ENCODE data around the gene EPS8.

Gene EPS8

DNA sequence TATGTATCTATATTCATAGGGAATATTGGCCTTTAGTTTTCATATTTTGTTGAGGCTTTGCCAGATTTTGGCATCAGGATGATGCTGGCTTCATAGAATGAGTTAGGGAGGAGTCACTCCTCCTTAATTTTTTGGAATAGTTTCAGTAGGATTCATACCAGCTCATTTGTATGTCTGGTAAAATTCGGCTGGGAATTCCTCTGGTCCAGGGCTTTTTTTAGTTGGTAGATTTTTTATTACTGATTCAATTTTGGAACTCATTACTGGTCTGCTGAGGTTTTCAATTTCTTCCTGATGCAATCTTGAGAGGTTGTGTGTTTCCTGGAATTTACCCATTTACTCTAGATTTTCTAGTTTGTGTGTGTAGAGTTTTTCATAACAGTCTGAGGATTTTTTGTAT lies 175.2 kb downstream of the EPS8 start:
- Histone ChIP-seq H3K27me3 (replicated peaks) (no peaks in the 10 kb centered on the region), H3K27ac (no peak overlapping the region), H3K36me3 (replicated peaks) (peaks cover 3% of the 10 kb centered on the region), H3K4me3 (ENCODE audit: low read depth, low read length) (no peak overlapping the region)
- in situ Hi-C loops (cut with HindIII; ENCODE audit: low pct_ligation_motif_present, low sequenced_read_pairs): no loop called here
- no peak for TF ChIP-seq CTCF (IDR thresholded peaks at IDR 0.05; ENCODE audit: low read depth, low read length, missing control alignments)
- no peak for DNase-seq

- no peak overlapping the region for H3K27ac ChIP-seq
- TF ChIP-seq CTCF (IDR thresholded peaks at IDR 0.05; ENCODE audit: low read depth, low read length, missing control alignments): no peak
- H3K4me3 ChIP-seq (ENCODE audit: low read depth, low read length): no peak overlapping the region
- no peaks in the 10 kb centered on the region for H3K27me3 ChIP-seq (replicated peaks)
- in situ Hi-C loops (cut with HindIII; ENCODE audit: low pct_ligation_motif_present, low sequenced_read_pairs): no loop called here
- DNase-seq: no peak
- H3K36me3 ChIP-seq (replicated peaks): no peaks in the 10 kb centered on the region
Observed at GRCh38 chr12:15608941-15609340, 180.2 kb downstream of the EPS8 start.

- in situ Hi-C loops (cut with HindIII; ENCODE audit: low pct_ligation_motif_present, low sequenced_read_pairs): no loop called here
Observed at GRCh38 chr12:15608406-15608805, 180.8 kb downstream of the EPS8 start.

DNA sequence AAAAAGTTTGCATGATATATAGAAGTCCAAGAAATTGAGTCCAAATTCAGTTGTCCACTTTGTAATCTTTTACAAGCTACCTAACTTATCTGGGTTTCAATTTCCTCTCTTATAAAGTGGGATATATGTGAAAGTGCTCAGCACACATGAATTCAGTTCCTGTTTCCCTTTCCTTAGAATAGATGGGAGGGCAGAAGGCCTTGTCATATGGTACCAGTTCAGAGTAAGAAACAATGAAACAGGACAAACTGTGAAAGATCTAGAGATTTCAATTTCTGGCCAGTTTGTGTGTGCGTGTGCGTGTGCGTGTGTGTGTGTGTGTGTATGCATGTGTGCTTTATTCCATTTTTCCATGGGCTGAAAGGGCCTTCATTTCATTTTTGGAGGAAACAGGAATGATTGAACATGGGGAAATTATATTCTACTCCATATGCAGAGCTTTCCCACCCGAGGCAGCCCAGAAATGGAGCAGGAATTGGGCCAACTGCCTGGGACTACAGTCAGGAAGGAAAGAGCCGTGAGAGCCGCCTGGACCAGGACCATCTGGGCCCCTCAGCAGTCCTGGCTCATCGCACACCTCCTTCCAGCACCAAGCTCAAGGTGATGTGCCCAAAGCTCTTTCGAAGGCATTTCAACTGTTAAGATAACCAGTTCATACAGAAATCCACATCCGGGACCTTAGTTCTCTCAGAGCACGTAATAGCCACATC lies 183.2 kb downstream of the EPS8 start:
- H3K36me3 ChIP-seq (replicated peaks): no peaks in the 10 kb centered on the region
- TF ChIP-seq CTCF (IDR thresholded peaks at IDR 0.05; ENCODE audit: low read depth, low read length, missing control alignments): no peak
- in situ Hi-C loops (cut with HindIII; ENCODE audit: low pct_ligation_motif_present, low sequenced_read_pairs): no loop called here
- no peaks in the 10 kb centered on the region for H3K27me3 ChIP-seq (replicated peaks)
- no peak overlapping the region for H3K27ac ChIP-seq
- DNase-seq: no peak
- no peak overlapping the region for H3K4me3 ChIP-seq (ENCODE audit: low read depth, low read length)

More at GRCh38 chr12:15608406-15608805, 180.8 kb downstream of the EPS8 start:
- no peak overlapping the region for H3K27ac ChIP-seq
- no peak overlapping the region for H3K4me3 ChIP-seq (ENCODE audit: low read depth, low read length)
- no peaks in the 10 kb centered on the region for H3K36me3 ChIP-seq (replicated peaks)
- DNase-seq: no peak
- no peaks in the 10 kb centered on the region for H3K27me3 ChIP-seq (replicated peaks)
- TF ChIP-seq CTCF (IDR thresholded peaks at IDR 0.05; ENCODE audit: low read depth, low read length, missing control alignments): no peak

DNA sequence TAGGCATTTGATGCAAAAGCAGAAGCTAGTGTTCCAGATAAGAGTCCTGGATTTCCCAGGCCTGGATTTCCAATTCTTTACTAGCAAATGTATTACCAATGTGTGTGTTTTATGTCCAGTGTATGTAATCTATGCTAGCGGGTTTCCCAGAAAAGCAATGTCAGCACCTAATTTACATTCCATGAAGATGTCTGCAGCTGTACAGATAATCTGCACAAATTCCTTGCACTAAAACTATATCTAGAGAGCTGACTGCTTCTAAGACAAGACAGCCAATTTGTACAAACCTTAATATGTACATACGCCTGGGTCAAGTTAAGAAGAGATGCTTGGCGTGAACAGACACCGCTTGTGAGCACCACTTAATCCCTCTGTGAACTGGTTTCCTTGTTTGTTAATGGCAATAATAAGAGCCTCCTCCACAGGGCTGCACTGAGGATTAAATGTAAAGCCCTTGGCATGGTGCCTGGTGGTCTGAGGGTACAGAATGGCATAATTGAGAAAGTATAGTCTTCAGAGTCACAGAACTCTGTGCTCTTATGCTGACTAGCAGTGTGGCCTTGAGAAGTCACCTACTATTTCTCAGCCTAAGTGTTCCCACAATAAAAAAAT lies 185.6 kb downstream of the EPS8 start:
- Histone ChIP-seq H3K27me3 (replicated peaks) (no peaks in the 10 kb centered on the region), H3K4me3 (ENCODE audit: low read depth, low read length) (no peak overlapping the region), H3K27ac (no peak overlapping the region), H3K36me3 (replicated peaks) (no peaks in the 10 kb centered on the region)
- TF ChIP-seq CTCF (IDR thresholded peaks at IDR 0.05; ENCODE audit: low read depth, low read length, missing control alignments): no peak
- in situ Hi-C loops (cut with HindIII; ENCODE audit: low pct_ligation_motif_present, low sequenced_read_pairs): no loop called here
- DNase-seq: no peak

Data from brain microvascular endothelial cell (primary cell).